NCI-H2107 treated with DMSO at 0.1 percent for 48 hours (cell line): ENCODE results near the gene MIB1.
"Not testable (repeated sequence)": the region's sequence is repeated elsewhere in the genome, so short reads cannot be mapped to it uniquely, and the experiment has no call there.

Source experiments
- DNase-seq: peaks from one replicate; lab custom pipeline; 2025; ENCODE audit not compliant: unreplicated experiment; lab: John Stamatoyannopoulos, UW

MIB1 gene

DNA sequence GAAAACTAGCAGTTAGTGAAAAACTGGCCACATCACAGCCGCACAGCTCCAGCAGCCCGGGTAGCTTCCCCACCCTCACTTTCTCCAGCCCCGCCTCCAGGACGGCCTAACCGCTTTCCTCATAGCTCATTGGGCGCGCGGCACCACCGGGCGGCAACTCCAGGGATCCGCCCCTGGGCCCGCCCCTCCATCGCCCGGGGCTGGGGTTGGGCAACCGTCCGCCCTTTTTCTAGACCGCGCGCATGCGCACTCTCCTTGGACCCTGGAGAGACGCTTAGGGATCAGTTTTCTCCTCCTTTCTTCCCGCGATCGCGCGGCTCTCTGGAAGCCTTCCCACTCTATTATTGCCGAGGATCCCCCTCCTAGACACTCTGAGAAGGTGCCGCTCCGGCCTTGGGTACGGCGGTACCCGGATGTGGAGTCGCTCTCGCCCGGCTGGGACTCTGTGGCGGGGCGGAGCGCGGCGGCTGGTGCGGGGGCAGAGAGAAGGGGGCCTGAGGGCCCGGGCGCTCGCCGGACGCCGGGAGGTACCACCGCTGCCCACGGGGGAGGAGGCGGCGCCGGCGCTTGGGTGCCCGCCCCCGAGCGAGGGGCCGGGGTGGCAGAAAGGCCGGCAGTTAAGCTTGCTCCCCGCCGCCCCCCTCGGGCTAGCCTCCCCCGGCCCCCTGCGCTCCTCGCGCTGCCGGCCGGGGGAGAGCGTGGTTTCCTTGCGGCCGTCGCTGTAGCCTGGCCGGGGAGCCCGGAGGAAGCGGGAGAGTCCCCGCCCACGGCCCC lies at the start of gene MIB1:
Gene MIB1, plus strand, starts transcription at position 255 of the 774 bp plus-strand sequence. CDS start 792 bp downstream, outside the sequence.
- peak; percentile 91 for DNase-seq

DNA sequence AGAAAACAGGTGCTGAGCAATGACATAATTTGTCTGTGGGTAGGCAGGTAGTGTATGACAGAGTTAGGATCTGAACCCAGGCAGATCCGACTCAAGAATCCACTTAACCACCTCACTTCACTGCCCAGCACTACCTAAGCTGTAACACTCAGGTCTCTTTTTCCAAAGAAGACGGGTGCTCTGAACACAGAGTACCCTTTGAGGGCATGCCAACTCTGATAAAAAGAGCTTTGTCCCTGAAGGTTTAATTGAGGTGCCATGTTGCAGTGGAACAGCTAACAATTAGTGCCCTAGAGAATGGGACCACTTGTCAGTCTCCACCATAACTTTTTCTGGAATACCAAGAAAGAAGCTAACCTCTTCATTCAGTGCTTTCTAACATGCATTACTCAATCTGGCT lies 47.3 kb upstream of the MIB1 start:
- no peak for DNase-seq

DNA sequence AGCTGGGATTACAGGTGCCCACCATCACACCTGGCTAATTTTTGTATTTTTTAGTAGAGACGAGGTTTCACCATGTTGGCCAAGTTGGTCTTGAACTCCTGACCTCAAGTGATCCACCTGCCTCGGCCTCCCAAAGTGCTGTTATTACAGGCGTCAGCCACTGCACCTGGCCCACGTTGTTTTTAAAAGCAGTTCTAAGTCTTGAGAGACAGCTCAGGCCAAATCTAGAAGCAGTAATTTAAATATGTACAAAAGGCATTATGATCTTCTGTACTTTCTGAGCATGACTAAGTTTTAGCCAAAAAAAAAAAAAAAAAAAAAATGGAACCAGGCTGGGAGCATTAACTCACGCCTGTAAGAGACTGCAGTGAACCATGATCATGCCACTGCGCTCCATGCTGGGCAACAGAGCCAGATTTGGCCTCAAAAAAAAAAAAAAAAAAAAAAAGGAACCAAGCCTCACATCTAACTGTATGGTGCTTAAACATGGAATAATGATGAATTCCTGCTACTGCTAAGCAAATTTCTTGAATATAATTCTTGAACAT lies 40.0 kb upstream of the MIB1 start:
- no peak for DNase-seq

DNA sequence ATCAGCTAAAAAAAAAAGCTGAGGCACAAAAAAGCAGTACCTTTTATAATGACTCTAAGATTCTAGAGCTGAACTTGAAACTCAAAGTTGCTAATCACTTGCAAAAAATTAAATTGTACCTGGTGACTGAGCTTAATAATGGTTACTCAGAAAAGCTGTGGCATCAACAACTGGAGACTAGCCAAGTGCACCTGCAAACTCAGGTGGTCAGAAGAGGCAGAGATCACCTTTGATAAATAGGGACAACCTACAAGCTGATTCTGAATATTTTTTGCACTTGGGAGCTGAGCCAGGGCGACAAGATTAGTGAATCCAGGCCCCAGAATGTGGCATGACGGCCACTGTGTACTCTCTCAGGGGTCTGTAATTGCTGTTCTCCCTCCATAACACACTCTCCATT lies 39.0 kb upstream of the MIB1 start:
- no peak for DNase-seq

DNA sequence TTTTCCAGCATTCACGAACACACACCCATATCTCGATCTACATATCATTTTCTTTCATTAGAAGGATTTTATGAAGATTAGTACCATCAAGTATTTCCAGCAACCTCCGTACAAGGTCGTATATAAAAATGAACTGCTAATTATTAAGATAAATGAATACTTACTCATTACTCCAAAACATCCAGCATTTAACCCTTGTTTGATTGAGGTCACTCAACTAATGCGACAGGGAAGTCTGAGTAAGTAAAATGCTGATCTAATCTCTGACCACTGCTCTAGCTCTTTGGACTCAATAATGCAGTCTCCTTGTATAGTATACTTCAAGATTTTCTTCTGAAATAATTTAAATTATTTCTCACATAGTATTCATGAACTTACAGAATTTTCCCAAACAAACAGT lies 38.0 kb upstream of the MIB1 start:
- DNase-seq: no peak

DNA sequence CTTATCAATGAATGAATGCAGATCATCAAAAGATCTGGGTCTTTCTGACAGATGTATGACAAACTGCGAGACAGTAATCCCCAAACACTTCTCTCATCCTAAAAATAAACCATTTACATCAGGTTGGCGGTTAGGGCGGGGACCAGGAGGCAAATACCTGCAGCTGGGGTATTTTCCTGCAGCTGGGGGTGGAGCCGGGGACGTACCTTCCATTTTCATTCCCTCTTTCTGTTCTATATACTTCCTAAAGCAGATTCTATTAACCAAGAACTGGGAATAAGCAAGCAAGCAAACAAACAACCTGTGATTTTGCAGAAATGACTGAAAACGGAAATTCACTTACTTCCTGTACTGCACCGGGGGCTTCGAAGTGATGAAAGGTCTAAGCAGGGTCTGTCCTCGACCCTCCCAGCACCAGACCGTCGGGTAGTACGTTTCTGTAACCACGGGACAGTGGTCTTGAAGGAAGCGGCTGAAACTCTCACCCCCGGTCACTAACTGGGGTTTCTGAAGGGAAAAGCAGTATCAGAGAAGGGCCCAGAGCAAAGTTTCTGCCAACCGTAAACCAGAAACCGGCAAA lies 37.3 kb upstream of the MIB1 start:
- no peak for DNase-seq

DNA sequence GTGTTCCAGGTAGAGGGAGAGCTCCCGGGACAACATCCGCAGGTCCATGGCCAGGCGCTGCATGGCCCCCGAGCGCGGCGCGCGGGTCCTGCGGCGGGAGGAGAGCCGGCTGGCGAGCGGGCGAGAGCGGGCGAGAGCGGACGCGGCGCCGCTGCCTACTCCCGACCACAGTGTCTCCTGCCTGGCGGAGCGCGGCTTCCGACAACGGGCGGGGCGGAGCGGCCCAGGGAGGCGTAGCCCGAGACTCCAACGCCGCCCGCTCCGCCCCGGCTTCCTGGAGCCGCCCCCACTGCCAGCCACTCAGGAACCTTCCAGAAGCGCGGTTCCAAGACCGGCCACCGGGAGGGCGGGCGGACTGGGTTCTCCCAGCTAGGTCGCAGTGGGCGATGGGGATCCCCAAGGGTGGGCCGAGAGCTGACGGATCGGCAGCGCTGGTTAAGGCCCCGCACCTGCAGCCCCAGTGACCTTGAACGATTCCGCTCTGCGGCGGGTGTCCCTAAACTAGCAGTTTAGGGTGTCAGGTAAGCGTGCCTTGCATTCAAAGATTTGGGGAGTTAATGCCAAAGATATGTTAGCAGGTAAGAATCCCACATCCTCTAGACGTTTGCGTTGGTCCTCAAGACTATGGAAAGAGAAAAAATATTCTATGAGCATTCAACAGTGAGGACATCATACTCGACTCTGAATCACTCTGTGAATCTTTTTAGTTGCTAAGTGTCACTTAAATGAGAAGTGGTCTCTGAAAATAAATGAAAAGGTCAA lies 35.8 kb upstream of the MIB1 start, which contains the start of gene ABHD3:
Gene ABHD3, minus strand, starts transcription at position 172 of the 762 bp plus-strand sequence. Its CDS starts 109 bp downstream, at position 63.
- peak; percentile 31 for DNase-seq

DNA sequence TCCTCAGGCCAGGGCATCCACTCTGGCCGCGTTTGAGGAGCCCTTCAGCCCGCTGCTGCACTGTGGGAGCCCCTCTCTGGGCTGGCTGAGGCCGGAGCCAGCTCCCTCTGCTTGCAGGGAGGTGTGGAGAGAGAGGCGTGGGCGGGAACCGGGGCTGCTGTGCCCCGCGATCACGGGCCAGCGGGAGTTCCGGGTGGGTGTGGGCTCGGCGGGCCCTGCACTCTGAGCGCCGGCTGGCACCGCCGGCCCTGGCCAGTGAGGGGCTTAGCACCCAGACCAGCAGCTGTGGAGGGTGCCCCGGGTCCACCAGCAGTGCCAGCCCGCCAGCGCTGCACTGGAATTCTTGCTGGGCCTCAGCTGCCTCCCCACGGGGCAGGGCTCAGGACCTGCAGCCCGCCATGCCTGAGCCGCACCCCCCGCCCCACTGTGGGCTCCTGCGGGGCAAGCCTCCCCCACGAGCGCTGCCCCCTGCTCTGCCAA lies 34.2 kb upstream of the MIB1 start:
- DNase-seq: no peak

DNA sequence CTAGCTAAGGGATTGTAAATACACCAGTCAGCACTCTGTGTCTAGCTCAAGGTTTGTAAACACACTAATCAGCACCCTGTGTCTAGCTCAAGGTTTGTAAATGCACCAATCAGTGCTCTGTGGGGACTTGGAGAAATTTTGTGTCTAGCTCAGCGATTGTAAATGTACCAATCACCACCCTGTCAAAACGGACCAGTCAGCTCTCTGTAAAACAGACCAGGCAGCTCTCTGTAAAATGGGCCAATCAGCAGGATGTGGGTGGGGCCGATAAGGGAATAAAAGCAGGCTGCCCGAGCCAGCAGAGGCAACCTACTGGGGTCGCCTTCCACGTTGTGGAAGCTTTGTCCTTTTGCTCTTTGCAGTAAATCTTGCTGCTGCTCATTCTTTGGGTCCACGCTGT lies 33.5 kb upstream of the MIB1 start:
- not testable (repeated sequence) for DNase-seq

DNA sequence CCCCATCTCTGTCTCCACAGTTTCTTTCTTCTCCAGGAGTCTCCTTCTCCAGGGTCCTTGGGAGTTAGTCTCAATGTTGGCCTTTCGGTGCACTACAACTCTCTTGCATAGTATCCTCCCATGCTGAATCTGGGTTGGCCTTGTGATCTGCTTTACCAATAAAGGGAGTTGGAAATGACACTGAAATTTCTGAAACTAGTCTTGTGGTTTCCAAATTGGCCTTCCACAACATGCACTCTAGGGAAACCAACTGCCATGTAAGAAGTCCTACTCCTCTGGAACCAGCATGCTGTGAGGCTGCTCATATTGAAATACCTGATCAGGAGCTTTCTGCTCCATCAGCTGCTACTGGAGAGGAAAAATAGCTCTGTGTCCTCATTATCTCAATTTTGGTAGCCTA lies 26.1 kb upstream of the MIB1 start:
- DNase-seq: no peak

DNA sequence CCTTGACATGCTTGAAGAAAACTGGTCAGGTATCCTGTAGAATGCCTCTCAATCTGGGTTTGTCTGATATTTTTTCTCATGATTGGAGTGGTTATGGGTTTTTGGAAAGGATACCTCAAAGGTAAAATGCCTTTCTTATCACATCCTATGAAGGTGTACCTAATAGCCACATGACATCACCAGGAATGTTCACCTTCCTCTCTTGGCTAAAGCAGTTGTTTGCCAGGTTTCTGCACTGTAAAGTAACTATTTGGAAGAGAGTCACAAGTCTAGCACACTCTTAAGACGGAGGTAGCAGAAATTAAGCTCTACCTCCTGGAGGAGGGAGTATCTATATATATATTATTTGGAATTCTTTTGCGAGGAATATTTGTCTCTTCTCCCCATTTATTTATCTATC lies 17.9 kb upstream of the MIB1 start:
- DNase-seq: no peak

DNA sequence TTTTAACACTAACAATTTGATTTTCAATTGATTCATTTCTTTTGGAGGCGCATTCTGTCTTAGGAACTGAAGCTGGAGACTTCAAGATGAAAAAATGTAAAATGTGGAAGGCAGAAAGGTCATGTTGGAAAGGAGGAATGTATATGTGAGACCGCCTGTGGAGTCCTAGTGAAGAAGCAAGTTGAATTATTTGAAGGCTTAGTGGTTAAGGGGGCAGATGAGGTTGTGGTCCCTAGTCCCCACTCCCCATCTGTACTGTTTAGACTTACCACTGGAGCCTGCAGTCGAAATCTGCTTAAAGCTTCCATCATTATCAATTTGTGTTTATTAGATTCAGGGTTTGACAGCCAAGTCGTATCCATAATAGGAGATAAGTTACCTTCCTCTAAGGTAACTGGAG lies 15.4 kb upstream of the MIB1 start:
- DNase-seq: no peak

DNA sequence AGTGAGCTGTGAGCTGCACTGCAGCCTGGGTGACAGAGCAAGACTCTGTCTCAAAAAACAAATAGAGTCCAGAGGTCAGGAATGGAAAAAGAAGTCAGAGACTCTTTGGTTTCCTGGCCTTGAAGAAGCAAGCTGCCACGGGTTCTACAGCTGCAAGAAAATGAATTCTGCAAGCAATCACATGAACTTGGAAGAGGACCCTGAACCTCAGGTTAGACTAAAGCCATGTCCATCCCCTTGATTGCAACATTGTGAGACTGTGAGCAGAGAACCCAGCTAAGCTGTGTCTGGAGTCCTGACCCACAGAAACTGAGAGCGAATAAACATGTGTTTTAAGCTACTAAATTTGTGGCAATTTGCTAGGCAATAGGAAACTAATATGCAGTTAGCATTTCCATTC lies 12.9 kb upstream of the MIB1 start:
- DNase-seq: no peak

DNA sequence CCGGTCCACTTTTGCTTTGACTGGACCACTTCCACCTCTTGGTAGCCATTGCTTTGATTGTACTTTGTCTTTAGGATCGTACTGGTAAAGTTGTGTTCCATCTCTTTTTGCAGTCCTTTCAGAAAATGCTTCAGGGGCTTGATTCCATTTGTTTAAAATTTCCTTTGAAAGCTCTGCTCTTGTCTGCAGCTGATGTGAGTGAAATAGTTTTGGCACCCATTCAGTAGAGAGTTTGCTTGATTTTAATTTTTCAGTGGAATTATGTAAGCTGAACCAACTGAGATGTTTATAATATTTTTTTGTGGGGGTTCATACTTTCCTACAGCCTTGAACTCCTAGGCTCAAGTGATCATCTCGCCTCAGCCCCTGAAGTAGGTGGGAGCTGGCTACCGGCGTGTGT lies 7.6 kb upstream of the MIB1 start:
- DNase-seq: no peak

DNA sequence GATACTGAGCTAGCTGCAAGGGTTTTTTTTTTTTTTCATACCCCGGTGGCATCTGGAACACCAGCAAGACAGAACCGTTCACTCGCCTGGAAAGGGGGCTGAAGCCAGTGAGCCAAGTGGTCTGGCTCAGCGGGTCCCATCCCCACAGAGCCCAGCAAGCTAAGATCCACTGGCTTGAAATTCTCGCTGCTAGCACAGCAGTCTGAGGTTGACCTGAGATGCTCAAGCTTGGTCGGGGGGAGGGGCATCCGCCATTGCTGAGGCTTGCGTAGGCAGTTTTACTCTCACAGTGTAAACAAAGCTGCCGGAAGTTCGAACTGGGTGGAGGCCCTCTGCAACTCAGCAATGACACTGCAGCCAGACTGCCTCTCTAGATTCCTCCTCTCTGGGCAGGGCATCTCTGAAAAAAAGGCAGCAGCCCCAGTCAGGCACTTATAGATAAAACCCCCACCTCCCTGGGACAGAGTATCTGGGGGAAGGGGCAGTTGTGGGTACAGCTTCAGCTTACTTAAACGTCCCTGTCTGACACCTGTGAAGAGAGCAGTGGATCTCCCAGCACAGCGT lies 5.1 kb upstream of the MIB1 start:
- no peak for DNase-seq

DNA sequence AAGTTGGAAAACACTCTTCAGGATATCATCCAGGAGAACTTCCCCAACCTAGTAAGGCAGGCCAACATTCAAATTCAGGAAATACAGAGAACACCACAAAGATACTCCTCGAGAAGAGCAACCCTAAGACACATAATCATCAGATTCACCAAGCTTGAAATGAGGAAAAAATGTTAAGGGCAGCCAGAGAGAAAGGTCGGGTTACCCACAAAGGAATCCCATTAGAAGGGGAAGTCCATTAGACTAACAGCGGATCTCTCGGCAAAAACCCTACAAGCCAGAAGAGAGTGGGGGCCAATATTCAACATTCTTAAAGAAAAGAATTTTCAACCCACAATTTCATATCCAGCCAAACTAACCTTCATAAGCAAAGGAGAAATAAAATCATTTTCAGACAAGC lies 3.7 kb upstream of the MIB1 start:
- not testable (repeated sequence) for DNase-seq

DNA sequence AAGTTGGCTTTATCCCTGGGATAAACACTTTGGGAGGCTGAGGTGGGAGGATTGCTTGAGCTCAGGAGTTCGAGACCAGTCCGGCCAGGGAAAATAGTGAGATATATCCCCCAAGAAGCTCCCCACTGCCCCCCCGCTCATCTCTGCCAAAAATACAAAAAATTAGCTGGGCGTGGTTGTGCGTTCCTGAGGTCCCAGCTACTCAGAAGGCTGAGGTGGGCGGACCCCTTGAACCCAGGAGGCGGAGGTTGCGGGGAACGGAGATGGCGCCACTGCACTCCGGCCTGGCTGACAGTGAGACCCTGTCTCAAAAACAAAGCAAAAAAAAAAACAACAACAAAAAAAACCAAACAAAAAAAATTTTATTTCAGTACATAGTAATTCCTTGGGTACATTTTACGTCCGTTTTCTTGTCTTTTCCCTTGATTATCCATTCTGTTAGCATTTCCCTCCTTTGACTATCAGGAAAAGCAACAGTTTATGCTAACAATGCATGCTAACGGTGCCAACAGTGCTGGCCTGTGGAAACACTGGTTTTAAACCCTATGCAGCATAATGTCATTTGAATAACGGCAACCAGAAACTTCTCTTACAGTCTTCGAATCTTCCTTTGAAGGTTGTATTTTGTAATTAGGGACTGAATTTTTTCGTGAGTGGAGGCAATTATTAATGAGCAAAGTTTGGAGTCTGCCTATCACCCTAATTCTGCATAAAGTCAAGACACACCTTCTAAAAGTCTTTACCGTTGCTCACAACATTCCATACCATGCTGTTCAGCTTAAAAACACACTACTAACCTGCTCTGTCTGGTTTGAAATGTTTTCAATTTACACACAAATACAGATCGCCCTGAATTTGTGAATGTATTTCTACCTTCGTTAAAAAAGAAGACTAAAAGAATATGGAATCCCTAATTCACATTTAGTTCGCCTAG lies 721 bp upstream of the MIB1 start:
- DNase-seq: no peak

DNA sequence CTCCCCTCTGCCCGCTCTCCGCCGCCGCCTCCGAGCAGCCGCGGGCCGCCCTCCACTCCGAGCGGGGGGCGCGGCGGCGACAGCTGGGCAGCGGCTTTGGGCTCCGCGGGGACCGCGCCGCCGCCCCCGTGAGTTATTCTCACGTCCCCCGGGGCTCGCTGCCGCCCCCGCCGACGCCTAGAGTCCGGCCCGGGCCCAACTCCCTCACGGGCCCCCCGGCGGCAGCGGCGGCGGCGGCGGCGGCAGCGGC lies 645 bp downstream of the MIB1 start:
- no peak for DNase-seq

DNA sequence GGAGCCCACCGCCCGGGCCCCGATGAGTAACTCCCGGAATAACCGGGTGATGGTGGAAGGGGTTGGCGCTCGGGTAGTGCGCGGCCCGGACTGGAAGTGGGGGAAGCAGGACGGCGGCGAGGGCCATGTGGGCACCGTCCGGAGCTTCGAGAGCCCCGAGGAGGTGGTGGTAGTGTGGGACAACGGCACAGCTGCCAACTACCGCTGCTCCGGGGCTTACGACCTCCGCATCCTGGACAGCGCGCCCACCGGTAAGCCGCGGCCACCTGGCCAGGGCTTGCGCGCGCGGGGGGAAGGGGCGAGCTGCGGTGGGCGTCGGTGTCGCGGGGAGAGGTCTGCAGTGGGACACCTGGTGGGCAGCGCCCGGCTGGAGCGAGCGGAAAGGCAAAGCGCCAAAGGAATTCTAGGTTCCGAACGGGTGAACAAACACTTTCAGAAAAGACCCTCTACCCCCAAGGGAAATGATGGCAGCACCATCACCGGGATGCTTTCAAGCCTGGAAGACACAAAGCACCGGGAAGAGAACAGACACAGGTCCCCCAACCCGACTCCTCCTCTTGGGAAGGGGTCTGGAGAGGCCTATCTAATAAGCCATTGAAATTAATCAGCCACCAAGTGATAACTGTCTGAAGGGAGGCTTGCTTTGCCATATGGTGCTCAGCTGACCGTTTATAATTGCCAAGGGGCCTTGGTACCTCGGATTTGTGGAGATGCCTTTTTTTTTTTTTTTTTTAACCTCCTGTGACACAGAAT lies 1.1 kb downstream of the MIB1 start:
- DNase-seq: no peak

DNA sequence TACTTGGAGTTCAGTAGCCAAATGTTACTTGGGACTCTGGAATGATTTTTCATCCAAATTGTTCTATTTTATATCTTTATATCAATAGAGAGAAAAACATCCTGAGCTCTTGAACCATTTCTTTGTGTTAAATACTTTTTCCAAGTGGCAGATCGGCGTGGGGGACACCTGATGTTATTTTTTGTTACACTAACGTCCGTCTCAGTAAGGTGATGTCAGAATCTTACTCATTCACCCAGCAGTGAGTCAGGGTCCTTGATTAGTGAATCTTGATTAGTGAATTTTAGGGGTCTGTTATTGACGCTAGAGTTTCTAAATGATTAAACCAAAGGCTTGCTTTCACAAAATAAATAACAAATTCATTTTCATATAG lies 1.7 kb downstream of the MIB1 start:
- no peak for DNase-seq
